Inferior parietal cortex (tissue), 1 donor: ENCODE results near the gene CTSH.
"Not testable (repeated sequence)": the region's sequence is repeated elsewhere in the genome, so short reads cannot be mapped to it uniquely, and the experiment has no call there.

Experiments used
- DNase-seq: peaks from one replicate; pipeline ENCODE4 v3.0.0-alpha.2; 2016; ENCODE audit errors: extremely low spot score

CTSH gene

GRCh38 chr15:78881681-78882080 is 63.2 kb downstream of the CTSH start:
- DNase-seq: no peak

GRCh38 chr15:78880813-78881212 is 64.0 kb downstream of the CTSH start:
- DNase-seq: no peak

- DNase-seq: no peak
Observed at GRCh38 chr15:78880242-78880533, 64.7 kb downstream of the CTSH start.

- no peak for DNase-seq
Observed at GRCh38 chr15:78879517-78880241, 65.2 kb downstream of the CTSH start.

- no peak for DNase-seq
Observed at GRCh38 chr15:78878356-78878755, 66.5 kb downstream of the CTSH start.

- not testable (repeated sequence) for DNase-seq
Observed at GRCh38 chr15:78876954-78877353, 67.9 kb downstream of the CTSH start.

- no peak for DNase-seq
Observed at GRCh38 chr15:78875107-78875914, 69.5 kb downstream of the CTSH start.

GRCh38 chr15:78873793-78874765 is 70.8 kb downstream of the CTSH start:
- no peak for DNase-seq

- peak; percentile 76 for DNase-seq
Observed at GRCh38 chr15:78872972-78873792, 71.7 kb downstream of the CTSH start.

- DNase-seq: peak; percentile 88
Observed at GRCh38 chr15:78872155-78872971, 72.5 kb downstream of the CTSH start, which contains the start of gene MORF4L1. MORF4L1 (plus strand) TSS chr15:78872890; CDS start chr15:78873018, 128 bp downstream.

GRCh38 chr15:78871483-78872127 is 73.2 kb downstream of the CTSH start:
- not testable (repeated sequence) for DNase-seq
